HepG2 (cell line): Measurements from ENCODE around the gene CSNK2B. TPM values are rescaled to one million over a fixed set of nuclear protein-coding genes. Genes with fewer than 3 reads are reported as not detected.

Experiments
- DMAP1 ChIP-seq: IDR thresholded peaks from 2 replicates; pipeline ENCODE4 v1.6.1; 2016
- HDAC1 ChIP-seq: sonication (generic); formaldehyde crosslinking; IDR thresholded peaks from 2 replicates; pipeline ENCODE4 v1.5.1; 2020; ENCODE audit warnings: mild to moderate bottlenecking, missing genetic modification reagents
- JARID2 ChIP-seq: sonication (generic); formaldehyde crosslinking; IDR thresholded peaks from 2 replicates; pipeline ENCODE4 v1.8.1; 2023; ENCODE audit warnings: missing genetic modification reagents, inconsistent platforms; ENCODE audit not compliant: insufficient replicate concordance
- MEIS2 ChIP-seq: sonication (generic); formaldehyde crosslinking; IDR thresholded peaks from 2 replicates; pipeline ENCODE4 v1.9.0; 2021; ENCODE audit warnings: mild to moderate bottlenecking, missing genetic modification reagents
- NFATC3 ChIP-seq: sonication (generic); formaldehyde crosslinking; IDR thresholded peaks from 2 replicates; pipeline ENCODE4 v1.5.1; 2020; ENCODE audit warnings: mild to moderate bottlenecking, missing genetic modification reagents
- RBM22 ChIP-seq: fragments of 200-400 bp; formaldehyde crosslinking; optimal IDR thresholded peaks from 2 replicates; pipeline ENCODE3; 2017; ENCODE audit warnings: mild to moderate bottlenecking, low read length, moderate library complexity
- RFX3 ChIP-seq: IDR thresholded peaks from 2 replicates; pipeline ENCODE4 v1.6.1; 2016; ENCODE audit warnings: missing biosample characterization, missing genetic modification reagents
- ZNF670 ChIP-seq: sonication (generic); formaldehyde crosslinking; IDR thresholded peaks from 2 replicates; pipeline ENCODE4 v1.8.0; 2022; ENCODE audit warnings: mild to moderate bottlenecking, missing genetic modification reagents, borderline replicate concordance
- polyA plus RNA-seq, 8 experiments: library from polyadenylated mRNA; depleted of rRNA in 3 of 8; stranded (reverse) in 7 of 8; unstranded in 1 of 8; fragments of >200 nt; fragmentation: Illumina TruSeq in 4 of 8; extraction: Trizol in 4 of 8; gene quantifications; 2 replicates each; pipeline versions ENCODE4 v1.2.1 to v1.2.3, GENCODE V29; 2011 to 2016; ENCODE audit warnings: low read depth in 4 of 8, missing spikeins in 1 of 8, mixed read lengths in 1 of 8; ENCODE audit not compliant: insufficient read depth in 1 of 8
- total RNA-seq, 5 experiments: library from RNA; depleted of rRNA; stranded (reverse); fragments of >200 nt; fragmentation: Illumina TruSeq; extraction: Trizol; gene quantifications; 2 replicates each; pipeline ENCODE4 v1.2.3, GENCODE V29; 2016; ENCODE audit warnings: low read depth in 1 of 5
- TF ChIP-seq, protein P1 (sequence below): sonication (generic); formaldehyde crosslinking; IDR thresholded peaks from 2 replicates; pipeline ENCODE4 v1.4.0; 2020; ENCODE audit warnings: mild to moderate bottlenecking, missing genetic modification reagents
- TF ChIP-seq, protein P2 (sequence below): sonication (generic); formaldehyde crosslinking; IDR thresholded peaks from 2 replicates; pipeline ENCODE4 v1.8.1; 2023; ENCODE audit warnings: mild to moderate bottlenecking, missing genetic modification reagents, borderline replicate concordance
- TF ChIP-seq, protein P3 (sequence below): IDR thresholded peaks from 2 replicates; pipeline ENCODE4 v1.6.1; 2016; ENCODE audit warnings: mild to moderate bottlenecking
- TF ChIP-seq, protein P4 (sequence below): sonication (generic); formaldehyde crosslinking; IDR thresholded peaks from 2 replicates; pipeline ENCODE4 v1.9.0; 2021; ENCODE audit warnings: missing genetic modification reagents, borderline replicate concordance
- TF ChIP-seq, protein P5 (sequence below): sonication (generic); formaldehyde crosslinking; IDR thresholded peaks from 2 replicates; pipeline ENCODE4 v1.4.0; 2020; ENCODE audit warnings: missing genetic modification reagents

Gene CSNK2B
- total and polyA plus RNA-seq, 2 of the 13 experiments (the other 11 are each of a cell fraction or from before 2014, with no cell fraction given): 111 to 296 TPM

DNA sequence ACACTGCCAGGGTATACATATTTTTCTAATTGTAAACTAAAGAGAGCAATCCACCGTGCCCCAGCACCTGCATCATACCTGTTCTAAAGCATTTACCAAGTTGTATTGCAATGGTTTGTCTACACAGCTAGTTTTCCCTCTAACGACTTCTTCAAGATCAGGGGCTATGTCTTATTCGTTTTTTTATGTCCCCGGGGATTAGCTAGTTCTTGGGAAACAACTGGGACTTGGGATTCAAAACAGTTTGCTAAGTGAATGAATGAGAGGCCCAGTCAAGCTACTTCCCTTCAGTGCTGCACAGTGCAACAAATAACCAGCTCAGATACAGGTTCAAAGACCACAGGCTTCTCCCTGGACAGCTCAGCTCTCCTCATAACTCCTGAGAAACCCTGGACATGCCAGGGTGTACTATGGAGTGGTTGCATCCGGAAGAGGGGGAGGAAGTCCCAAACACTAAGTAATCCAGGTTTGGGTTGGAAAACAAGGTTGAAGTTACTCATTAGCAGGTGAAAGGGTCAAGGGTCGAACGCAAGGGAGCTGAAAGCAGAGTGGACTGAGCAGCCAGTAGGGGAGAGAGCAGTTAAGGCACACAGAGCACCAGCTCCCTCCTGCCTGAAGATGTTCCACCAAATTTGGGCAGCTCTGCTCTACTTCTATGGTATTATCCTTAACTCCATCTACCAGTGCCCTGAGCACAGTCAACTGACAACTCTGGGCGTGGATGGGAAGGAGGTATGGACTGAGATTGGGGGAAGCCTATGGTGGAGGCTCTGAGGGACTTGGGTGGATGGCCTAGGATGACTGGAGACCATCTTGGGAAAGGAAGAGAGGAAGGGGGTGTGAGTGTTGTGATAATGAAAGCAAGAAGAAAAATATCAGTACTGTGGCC is 10.3 kb upstream of the CSNK2B start, which contains the start of gene APOM (continued):
- TF ChIP-seq, protein P1, sequence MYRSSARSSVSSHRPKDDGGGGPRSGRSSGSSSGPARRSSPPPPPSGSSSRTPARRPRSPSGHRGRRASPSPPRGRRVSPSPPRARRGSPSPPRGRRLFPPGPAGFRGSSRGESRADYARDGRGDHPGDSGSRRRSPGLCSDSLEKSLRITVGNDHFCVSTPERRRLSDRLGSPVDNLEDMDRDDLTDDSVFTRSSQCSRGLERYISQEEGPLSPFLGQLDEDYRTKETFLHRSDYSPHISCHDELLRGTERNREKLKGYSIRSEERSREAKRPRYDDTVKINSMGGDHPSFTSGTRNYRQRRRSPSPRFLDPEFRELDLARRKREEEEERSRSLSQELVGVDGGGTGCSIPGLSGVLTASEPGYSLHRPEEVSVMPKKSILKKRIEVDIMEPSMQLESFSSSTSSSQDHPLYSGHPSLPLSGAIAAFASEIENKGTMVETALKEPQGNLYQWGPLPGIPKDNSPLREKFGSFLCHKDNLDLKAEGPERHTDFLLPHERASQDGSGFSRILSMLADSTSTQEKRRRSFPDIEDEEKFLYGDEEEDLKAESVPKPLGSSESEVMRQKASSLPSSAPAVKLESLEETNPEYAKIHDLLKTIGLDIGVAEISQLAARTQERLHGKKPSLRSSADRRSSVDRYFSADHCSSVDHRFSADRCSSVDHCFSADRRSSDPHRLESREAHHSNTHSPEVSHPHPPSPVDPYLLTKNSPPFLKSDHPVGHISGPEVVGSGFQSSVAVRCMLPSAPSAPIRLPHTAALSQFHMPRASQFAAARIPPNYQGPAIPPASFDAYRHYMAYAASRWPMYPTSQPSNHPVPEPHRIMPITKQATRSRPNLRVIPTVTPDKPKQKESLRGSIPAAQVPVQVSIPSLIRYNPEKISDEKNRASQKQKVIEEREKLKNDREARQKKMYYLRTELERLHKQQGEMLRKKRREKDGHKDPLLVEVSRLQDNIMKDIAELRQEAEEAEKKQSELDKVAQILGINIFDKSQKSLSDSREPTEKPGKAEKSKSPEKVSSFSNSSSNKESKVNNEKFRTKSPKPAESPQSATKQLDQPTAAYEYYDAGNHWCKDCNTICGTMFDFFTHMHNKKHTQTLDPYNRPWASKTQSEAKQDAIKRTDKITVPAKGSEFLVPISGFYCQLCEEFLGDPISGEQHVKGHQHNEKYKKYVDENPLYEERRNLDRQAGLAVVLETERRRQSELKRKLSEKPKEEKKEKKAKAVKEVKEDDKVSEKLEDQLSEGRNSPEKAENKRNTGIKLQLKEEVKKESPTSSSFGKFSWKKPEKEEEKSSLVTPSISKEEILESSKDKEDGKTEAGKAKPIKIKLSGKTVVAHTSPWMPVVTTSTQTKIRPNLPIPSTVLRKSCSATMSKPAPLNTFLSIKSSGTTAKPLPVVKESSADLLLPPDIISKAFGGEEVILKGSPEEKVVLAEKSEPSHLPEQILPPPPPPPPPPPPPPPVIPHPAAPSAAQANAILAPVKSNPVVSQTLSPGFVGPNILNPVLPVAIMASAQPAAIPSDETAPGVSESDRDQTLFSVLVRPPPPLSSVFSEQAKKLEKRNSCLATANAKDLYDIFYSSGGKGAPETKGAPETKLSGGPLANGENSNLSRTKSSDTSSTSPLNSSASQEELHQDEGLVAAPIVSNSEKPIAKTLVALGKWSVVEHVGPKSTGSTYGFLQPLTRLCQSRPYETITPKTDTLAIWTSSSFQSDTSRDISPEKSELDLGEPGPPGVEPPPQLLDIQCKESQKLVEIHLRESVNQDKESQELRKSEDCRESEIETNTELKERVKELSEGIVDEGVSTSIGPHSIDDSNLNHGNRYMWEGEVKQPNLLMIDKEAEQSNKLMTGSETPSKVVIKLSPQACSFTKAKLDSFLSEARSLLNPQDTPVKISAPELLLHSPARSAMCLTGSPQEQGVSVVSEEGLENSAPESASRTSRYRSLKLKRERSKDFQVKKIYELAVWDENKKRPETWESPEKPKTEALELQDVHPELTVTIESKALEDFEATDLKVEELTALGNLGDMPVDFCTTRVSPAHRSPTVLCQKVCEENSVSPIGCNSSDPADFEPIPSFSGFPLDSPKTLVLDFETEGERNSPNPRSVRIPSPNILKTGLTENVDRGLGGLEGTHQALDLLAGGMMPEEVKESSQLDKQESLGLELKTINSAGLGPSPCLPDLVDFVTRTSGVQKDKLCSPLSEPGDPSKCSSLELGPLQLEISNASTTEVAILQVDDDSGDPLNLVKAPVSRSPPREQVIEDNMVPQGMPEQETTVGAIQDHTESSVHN (CRISPR knock-in tag): no peak; the same call in 1 of the 2 replicates
- TF ChIP-seq, protein P2, sequence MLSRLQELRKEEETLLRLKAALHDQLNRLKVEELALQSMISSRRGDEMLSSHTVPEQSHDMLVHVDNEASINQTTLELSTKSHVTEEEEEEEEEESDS: peak; percentile 92
- TF ChIP-seq, protein P3, sequence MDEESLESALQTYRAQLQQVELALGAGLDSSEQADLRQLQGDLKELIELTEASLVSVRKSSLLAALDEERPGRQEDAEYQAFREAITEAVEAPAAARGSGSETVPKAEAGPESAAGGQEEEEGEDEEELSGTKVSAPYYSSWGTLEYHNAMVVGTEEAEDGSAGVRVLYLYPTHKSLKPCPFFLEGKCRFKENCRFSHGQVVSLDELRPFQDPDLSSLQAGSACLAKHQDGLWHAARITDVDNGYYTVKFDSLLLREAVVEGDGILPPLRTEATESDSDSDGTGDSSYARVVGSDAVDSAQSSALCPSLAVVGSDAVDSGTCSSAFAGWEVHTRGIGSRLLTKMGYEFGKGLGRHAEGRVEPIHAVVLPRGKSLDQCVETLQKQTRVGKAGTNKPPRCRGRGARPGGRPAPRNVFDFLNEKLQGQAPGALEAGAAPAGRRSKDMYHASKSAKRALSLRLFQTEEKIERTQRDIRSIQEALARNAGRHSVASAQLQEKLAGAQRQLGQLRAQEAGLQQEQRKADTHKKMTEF (CRISPR knock-in tag): peak; percentile 95
- TF ChIP-seq ZNF670 (peak; percentile 34; the same call in 1 of the 2 replicates), NFATC3 (CRISPR knock-in tag) (peak; percentile 77; the same call in 1 of the 2 replicates), RBM22 (peak; percentile 16), JARID2 (CRISPR knock-in tag) (no peak), RFX3 (CRISPR knock-in tag) (no peak), HDAC1 (CRISPR knock-in tag) (peak; percentile 99), DMAP1 (peak; percentile 79), MEIS2 (CRISPR knock-in tag) (peak; percentile 97)
- TF ChIP-seq, protein P4, sequence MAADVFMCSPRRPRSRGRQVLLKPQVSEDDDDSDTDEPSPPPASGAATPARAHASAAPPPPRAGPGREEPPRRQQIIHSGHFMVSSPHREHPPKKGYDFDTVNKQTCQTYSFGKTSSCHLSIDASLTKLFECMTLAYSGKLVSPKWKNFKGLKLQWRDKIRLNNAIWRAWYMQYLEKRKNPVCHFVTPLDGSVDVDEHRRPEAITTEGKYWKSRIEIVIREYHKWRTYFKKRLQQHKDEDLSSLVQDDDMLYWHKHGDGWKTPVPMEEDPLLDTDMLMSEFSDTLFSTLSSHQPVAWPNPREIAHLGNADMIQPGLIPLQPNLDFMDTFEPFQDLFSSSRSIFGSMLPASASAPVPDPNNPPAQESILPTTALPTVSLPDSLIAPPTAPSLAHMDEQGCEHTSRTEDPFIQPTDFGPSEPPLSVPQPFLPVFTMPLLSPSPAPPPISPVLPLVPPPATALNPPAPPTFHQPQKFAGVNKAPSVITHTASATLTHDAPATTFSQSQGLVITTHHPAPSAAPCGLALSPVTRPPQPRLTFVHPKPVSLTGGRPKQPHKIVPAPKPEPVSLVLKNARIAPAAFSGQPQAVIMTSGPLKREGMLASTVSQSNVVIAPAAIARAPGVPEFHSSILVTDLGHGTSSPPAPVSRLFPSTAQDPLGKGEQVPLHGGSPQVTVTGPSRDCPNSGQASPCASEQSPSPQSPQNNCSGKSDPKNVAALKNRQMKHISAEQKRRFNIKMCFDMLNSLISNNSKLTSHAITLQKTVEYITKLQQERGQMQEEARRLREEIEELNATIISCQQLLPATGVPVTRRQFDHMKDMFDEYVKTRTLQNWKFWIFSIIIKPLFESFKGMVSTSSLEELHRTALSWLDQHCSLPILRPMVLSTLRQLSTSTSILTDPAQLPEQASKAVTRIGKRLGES (CRISPR knock-in tag): peak; percentile 62; the same call in 1 of the 2 replicates
- TF ChIP-seq, protein P5, sequence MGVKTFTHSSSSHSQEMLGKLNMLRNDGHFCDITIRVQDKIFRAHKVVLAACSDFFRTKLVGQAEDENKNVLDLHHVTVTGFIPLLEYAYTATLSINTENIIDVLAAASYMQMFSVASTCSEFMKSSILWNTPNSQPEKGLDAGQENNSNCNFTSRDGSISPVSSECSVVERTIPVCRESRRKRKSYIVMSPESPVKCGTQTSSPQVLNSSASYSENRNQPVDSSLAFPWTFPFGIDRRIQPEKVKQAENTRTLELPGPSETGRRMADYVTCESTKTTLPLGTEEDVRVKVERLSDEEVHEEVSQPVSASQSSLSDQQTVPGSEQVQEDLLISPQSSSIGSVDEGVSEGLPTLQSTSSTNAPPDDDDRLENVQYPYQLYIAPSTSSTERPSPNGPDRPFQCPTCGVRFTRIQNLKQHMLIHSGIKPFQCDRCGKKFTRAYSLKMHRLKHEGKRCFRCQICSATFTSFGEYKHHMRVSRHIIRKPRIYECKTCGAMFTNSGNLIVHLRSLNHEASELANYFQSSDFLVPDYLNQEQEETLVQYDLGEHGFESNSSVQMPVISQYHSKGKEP (CRISPR knock-in tag): no peak
